HepG2 (cell line): ENCODE data around the gene NEGR1. TPM values are rescaled to one million over a fixed set of nuclear protein-coding genes. Genes with fewer than 3 reads are reported as not detected.

Experiments
- ATAC-seq: fragments of 200-7000 bp; cut with Tn5 transposase; 3 replicates; pipeline ENCODE4 v1.9.1; 2020; ENCODE audit warnings: mild to moderate bottlenecking, moderate library complexity
- BruUV-seq: library from RNA; stranded (reverse); fragments of 400-500 nt; replicated peaks from 2 replicates; lab custom pipeline; 2021; lab: Mats Ljungman, UMichigan
- CTCF ChIA-PET: fragments of 300-600 bp; formaldehyde crosslinking; extraction: SDS; loops from one replicate; lab custom pipeline; 2021; ENCODE audit warnings: low total read pairs, inconsistent platforms, low intra/inter-chr PET ratio; lab: Yijun Ruan, JAX
- POLR2A ChIA-PET: fragments of 350-600 bp; sonication (Branson Sonifier 250); formaldehyde crosslinking; loops from one replicate; lab custom pipeline; 2020; ENCODE audit warnings: antibody characterized with exemption, inconsistent platforms; lab: Yijun Ruan, JAX
- DNase-seq: peaks from one replicate; pipeline ENCODE4 v3.0.0-alpha.2; 2015; ENCODE audit warnings: low spot score
- FAIRE-seq: peaks from 3 replicates; lab custom pipeline; 2011; peaks lifted over from hg19 to GRCh38; lab: Jason Lieb, UNC
- H2AFZ ChIP-seq: one replicate; pipeline ENCODE4 v1.6.1; 2011; ENCODE audit warnings: low read length, inconsistent platforms
- H3K27ac ChIP-seq: fragments of 300-600 bp; 3 replicates; pipeline ENCODE4 v1.8.0; 2011; ENCODE audit warnings: mixed run types, mild to moderate bottlenecking, mixed read lengths, low read length, inconsistent platforms; ENCODE audit not compliant: insufficient read depth; ENCODE audit errors: extremely low read length
- H3K27me3 ChIP-seq, 2 experiments: fragments of 200-600 bp in 1 of 2; 2 replicates in 1 of 2; 3 replicates in 1 of 2; pipeline versions ENCODE4 v1.6.0 to v1.8.0; 2011; ENCODE audit warnings: low read length in 2 of 2, mild to moderate bottlenecking in 2 of 2, moderate library complexity in 2 of 2, inconsistent platforms in 1 of 2; ENCODE audit not compliant: insufficient read depth in 2 of 2, control insufficient read depth in 1 of 2
- H3K36me3 ChIP-seq, 2 experiments: fragments of 200-600 bp in 1 of 2; replicated peaks in 1 of 2; 2 replicates in 1 of 2; 3 replicates in 1 of 2; pipeline versions ENCODE4 v1.5.1 to v1.8.0; 2011; ENCODE audit warnings: low read length in 2 of 2, inconsistent platforms in 1 of 2; ENCODE audit not compliant: insufficient read depth in 2 of 2, control insufficient read depth in 1 of 2
- H3K4me1 ChIP-seq: 2 replicates; pipeline ENCODE4 v1.5.1; 2012; ENCODE audit warnings: low read length, inconsistent platforms; ENCODE audit not compliant: insufficient read depth
- H3K4me2 ChIP-seq: 2 replicates; pipeline ENCODE4 v1.6.0; 2011; ENCODE audit warnings: low read depth, low read length, inconsistent platforms
- H3K4me3 ChIP-seq, 3 experiments: fragments of 200-600 bp in 1 of 3; sonication (generic), shearing (Covaris generic) in 1 of 3; replicated peaks in 1 of 3; 2 replicates each; pipeline ENCODE4 v1.5.1; 2011 to 2016; ENCODE audit warnings: low read length in 3 of 3, inconsistent platforms in 2 of 3, low read depth in 2 of 3, mild to moderate bottlenecking in 2 of 3, control low read depth in 1 of 3, mixed read lengths in 1 of 3; ENCODE audit not compliant: insufficient read depth in 1 of 3
- H3K79me2 ChIP-seq: one replicate; pipeline ENCODE4 v1.6.1; 2011; ENCODE audit warnings: low read length, inconsistent platforms; ENCODE audit not compliant: insufficient read depth
- H3K9ac ChIP-seq: 2 replicates; pipeline ENCODE4 v1.6.0; 2011; ENCODE audit warnings: mild to moderate bottlenecking, low read depth, low read length, inconsistent platforms; ENCODE audit not compliant: insufficient read depth
- H3K9me3 ChIP-seq: 2 replicates; pipeline ENCODE4 v1.5.1; 2012; ENCODE audit warnings: mild to moderate bottlenecking, low read length
- H4K20me1 ChIP-seq: 2 replicates; pipeline ENCODE4 v1.6.0; 2011; ENCODE audit warnings: inconsistent platforms, mild to moderate bottlenecking, low read length, moderate library complexity; ENCODE audit not compliant: insufficient read depth
- HCFC1 ChIP-seq: fragments of 150-350 bp; IDR thresholded peaks from 2 replicates; pipeline ENCODE4 v1.6.1; 2014; ENCODE audit warnings: low read depth, low read length
- KLF12 ChIP-seq: sonication (generic); formaldehyde crosslinking; IDR thresholded peaks from 2 replicates; pipeline ENCODE4 v1.4.0; 2020; ENCODE audit warnings: missing genetic modification reagents, borderline replicate concordance
- MYNN ChIP-seq: sonication (generic); formaldehyde crosslinking; IDR thresholded peaks from 2 replicates; pipeline ENCODE4 v1.4.0; 2020; ENCODE audit warnings: mild to moderate bottlenecking, low read depth, missing genetic modification reagents
- SIN3B ChIP-seq: fragments of 150-350 bp; IDR thresholded peaks from 2 replicates; pipeline ENCODE4 v1.6.1; 2014; ENCODE audit warnings: low read length
- SIX1 ChIP-seq: sonication (generic); formaldehyde crosslinking; IDR thresholded peaks from 2 replicates; pipeline ENCODE4 v1.4.0; 2020; ENCODE audit warnings: missing genetic modification reagents, borderline replicate concordance
- WGBS: methylation state at CpG from one replicate; pipeline ENCODE4 v1.1.6; 2017; ENCODE audit warnings: low lambda C conversion rate; 5-methylcytosine and 5-hydroxymethylcytosine counted together
- in situ Hi-C: cut with HindIII; loops from 2 replicates; pipeline ENCODE4 v1.10.0; 2017; ENCODE audit warnings: low pct_unique_long_range_greater_than_20kb; ENCODE audit not compliant: extremely low pct_ligation_motif_present
- intact Hi-C: fragments of 100-400 bp; cut with micrococcal nuclease; formaldehyde crosslinking; loops from one replicate; pipeline ENCODE4 v1.10.0; 2022; ENCODE audit not compliant: unreplicated experiment
- polyA plus RNA-seq, 8 experiments: library from polyadenylated mRNA; depleted of rRNA in 3 of 8; stranded (reverse) in 7 of 8; unstranded in 1 of 8; fragments of >200 nt; fragmentation: Illumina TruSeq in 4 of 8; extraction: Trizol in 4 of 8; gene quantifications; 2 replicates each; pipeline versions ENCODE4 v1.2.1 to v1.2.3, GENCODE V29; 2011 to 2016; ENCODE audit warnings: low read depth in 4 of 8, missing spikeins in 1 of 8, mixed read lengths in 1 of 8; ENCODE audit not compliant: insufficient read depth in 1 of 8
- total RNA-seq, 5 experiments: library from RNA; depleted of rRNA; stranded (reverse); fragments of >200 nt; fragmentation: Illumina TruSeq; extraction: Trizol; gene quantifications; 2 replicates each; pipeline ENCODE4 v1.2.3, GENCODE V29; 2016; ENCODE audit warnings: low read depth in 1 of 5
- TF ChIP-seq, protein P1 (sequence below): sonication (generic); formaldehyde crosslinking; IDR thresholded peaks from 2 replicates; pipeline ENCODE4 v1.4.0; 2020; ENCODE audit warnings: missing genetic modification reagents, low read depth, mild to moderate bottlenecking, borderline replicate concordance
- TF ChIP-seq, protein P2 (sequence below), 2 experiments: fragments of 450-650 bp in 1 of 2; sonication (generic) in 1 of 2; formaldehyde crosslinking in 1 of 2; IDR thresholded peaks; 2 replicates each; pipeline versions ENCODE4 v1.6.1 to v1.8.0; 2016 to 2022; ENCODE audit warnings: antibody characterized with exemption in 1 of 2, mild to moderate bottlenecking in 1 of 2, missing genetic modification reagents in 1 of 2

Gene NEGR1
- total and polyA plus RNA-seq, 2 of the 13 experiments (the other 11 are each of a cell fraction or from before 2014, with no cell fraction given): not detected

DNA sequence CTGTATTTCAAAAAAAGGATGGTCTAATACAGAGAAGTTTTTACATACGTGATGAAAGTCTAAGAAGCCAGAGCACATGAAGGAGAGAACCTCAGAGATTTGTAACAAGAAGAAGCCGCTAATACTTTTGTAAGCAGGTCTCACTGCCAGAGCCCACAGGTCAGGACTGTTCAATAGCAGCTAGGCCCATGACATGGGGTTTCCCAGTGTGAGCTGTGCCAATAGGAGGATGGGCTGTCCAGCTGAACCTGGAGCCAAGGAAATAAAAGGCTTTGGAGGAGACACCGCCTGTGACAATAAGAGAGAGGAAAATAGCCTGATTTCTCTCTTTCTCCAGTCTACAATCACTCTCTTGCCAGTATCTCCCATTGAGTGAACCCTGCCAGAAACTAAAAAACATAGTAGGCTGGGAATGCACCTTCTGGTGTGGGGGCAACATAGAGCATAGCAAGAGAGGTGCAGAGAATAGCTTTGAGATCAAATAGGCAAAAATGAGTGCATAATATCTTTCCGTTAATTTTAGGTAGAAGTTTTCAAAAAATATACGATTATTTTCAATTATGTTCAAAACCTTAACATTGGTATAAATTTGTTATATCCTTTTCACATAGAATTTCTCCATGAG, 360.3 kb downstream of the NEGR1 start:
- in situ Hi-C loops: no loop called here
- H3K79me2 ChIP-seq: no peaks in the 10 kb centered on the region
- ChIA-PET CTCF (no interaction called here), POLR2A (no interaction called here)
- DNase-seq (no peak), FAIRE-seq (no peak), ATAC-seq (no peak)
- H4K20me1 ChIP-seq: no peaks in the 10 kb centered on the region
- H3K9me3 ChIP-seq: peaks cover 8% of the 10 kb centered on the region; the same call in 1 of the 2 replicates
- H3K4me1 ChIP-seq: no peaks in the 10 kb centered on the region
- H3K4me2 ChIP-seq: no peak overlapping the region
- no peak for TF ChIP-seq HCFC1
- TF ChIP-seq, protein P1, sequence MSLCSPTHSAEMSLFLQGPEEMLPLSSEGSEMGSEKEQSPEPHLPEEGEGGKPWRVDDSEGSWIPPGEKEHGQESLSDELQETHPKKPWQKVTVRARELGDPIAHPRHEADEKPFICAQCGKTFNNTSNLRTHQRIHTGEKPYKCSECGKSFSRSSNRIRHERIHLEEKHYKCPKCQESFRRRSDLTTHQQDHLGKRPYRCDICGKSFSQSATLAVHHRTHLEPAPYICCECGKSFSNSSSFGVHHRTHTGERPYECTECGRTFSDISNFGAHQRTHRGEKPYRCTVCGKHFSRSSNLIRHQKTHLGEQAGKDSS (CRISPR knock-in tag): no peak
- TF ChIP-seq, all 625 proteins: peak for 0
- H3K27me3 ChIP-seq: no peaks in the 10 kb centered on the region
- no peak overlapping the region for H2AFZ ChIP-seq
- no peak overlapping the region for H3K4me3 ChIP-seq
- no peak overlapping the region for H3K9ac ChIP-seq
- 8% methylated on average over 5 of the region's 5 CpGs for WGBS
- intact Hi-C loops: no loop called here
- no peaks in the 10 kb centered on the region for H3K36me3 ChIP-seq
- BruUV-seq: no TSS peak
- no peak overlapping the region for H3K27ac ChIP-seq

DNA sequence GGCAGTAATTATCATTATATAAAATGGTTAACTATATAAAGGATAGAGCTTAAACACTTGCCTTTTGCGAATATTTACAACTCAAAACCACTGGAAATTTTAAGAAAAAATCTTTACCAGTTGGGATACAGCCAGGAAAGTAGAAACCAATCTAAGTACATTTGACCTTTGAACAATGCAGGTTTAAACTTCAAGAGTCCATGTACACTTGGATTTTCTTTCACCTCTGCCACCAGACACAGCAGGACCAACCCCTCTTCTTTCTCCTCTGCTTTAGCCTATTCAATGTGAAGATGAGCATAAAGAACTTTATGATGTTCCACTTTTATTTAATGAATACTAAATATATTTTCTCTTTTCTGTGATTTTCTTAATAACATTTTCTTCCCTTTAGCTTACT, 361.1 kb downstream of the NEGR1 start:
- H4K20me1 ChIP-seq: no peaks in the 10 kb centered on the region
- TF ChIP-seq SIN3B: no peak
- no peak for TF ChIP-seq KLF12 (CRISPR knock-in tag)
- TF ChIP-seq MYNN (CRISPR knock-in tag): no peak
- TF ChIP-seq, protein P2, sequence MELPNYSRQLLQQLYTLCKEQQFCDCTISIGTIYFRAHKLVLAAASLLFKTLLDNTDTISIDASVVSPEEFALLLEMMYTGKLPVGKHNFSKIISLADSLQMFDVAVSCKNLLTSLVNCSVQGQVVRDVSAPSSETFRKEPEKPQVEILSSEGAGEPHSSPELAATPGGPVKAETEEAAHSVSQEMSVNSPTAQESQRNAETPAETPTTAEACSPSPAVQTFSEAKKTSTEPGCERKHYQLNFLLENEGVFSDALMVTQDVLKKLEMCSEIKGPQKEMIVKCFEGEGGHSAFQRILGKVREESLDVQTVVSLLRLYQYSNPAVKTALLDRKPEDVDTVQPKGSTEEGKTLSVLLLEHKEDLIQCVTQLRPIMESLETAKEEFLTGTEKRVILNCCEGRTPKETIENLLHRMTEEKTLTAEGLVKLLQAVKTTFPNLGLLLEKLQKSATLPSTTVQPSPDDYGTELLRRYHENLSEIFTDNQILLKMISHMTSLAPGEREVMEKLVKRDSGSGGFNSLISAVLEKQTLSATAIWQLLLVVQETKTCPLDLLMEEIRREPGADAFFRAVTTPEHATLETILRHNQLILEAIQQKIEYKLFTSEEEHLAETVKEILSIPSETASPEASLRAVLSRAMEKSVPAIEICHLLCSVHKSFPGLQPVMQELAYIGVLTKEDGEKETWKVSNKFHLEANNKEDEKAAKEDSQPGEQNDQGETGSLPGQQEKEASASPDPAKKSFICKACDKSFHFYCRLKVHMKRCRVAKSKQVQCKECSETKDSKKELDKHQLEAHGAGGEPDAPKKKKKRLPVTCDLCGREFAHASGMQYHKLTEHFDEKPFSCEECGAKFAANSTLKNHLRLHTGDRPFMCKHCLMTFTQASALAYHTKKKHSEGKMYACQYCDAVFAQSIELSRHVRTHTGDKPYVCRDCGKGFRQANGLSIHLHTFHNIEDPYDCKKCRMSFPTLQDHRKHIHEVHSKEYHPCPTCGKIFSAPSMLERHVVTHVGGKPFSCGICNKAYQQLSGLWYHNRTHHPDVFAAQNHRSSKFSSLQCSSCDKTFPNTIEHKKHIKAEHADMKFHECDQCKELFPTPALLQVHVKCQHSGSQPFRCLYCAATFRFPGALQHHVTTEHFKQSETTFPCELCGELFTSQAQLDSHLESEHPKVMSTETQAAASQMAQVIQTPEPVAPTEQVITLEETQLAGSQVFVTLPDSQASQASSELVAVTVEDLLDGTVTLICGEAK (IDR thresholded peaks at IDR 0.05): no peak
- TF ChIP-seq, protein P2 (CRISPR knock-in tag; IDR thresholded peaks at IDR 0.05): no peak
- no peak for TF ChIP-seq SIX1

More for the DNA sequence above, 361.1 kb downstream of the NEGR1 start:
- Histone ChIP-seq H3K4me1 (no peaks in the 10 kb centered on the region), H3K79me2 (no peaks in the 10 kb centered on the region), H3K36me3 (no peaks in the 10 kb centered on the region), H3K9me3 (peaks cover 7% of the 10 kb centered on the region; the same call in 1 of the 2 replicates), H2AFZ (no peak overlapping the region), H3K27me3 (no peaks in the 10 kb centered on the region; a peak in 1 of 5 replicates), H3K4me3 (no peak overlapping the region), H3K9ac (no peak overlapping the region), H3K27ac (no peak overlapping the region), H3K4me2 (no peak overlapping the region)
- WGBS: 0% methylated on average over 1 of the region's 1 CpG
- CTCF ChIA-PET: no interaction called here
- in situ Hi-C loops: no loop called here
- ATAC-seq: no peak
- intact Hi-C loops: no loop called here
- DNase-seq: no peak
- POLR2A ChIA-PET: no interaction called here
- BruUV-seq: no TSS peak
- no peak for FAIRE-seq
